MV-4-11 (cell line): ENCODE data around the gene FAM163B.

Experiments
- DNase-seq: peaks from one replicate; lab custom pipeline; 2025; lab: John Stamatoyannopoulos, UW

The FAM163B gene

DNA sequence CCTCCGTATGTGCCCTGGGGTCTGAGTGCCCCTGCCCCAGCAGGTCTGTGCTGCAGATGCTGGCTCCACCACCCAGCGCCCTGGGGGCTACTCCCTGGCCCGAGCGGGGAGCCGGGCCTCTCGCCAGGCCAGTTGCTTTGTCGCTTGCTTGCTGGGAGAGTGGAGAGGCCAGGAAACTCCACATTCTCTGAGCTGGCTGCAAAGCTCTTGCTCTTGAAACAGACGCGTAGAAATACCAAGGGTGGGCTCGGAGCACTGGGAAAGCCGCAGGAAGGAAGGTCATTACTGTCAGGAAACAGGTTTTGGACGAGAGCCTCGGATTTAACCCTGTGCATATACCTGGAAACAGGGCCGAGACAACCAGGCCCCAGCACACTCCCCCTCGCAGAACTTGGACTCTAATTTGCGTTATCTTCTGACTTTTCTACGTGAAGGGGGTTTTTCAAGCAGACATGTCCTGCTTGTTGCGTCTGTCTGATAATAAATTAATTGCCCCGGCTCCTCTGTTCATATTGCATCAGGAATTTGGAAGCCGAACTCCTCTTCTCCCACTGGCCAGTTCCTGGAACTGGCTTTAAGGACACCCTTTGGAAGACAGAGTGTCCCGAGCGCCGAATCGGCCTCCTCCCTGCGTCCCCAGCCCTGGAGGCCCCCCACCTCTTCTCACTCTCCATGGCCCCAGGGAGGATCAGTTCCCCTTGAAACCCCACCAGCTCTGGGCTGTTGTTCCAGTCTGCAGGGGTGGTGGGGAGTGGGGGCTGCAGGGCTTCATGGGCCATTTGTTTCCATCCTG, 63.5 kb downstream of the FAM163B start:
- DNase-seq, result no peak

DNA sequence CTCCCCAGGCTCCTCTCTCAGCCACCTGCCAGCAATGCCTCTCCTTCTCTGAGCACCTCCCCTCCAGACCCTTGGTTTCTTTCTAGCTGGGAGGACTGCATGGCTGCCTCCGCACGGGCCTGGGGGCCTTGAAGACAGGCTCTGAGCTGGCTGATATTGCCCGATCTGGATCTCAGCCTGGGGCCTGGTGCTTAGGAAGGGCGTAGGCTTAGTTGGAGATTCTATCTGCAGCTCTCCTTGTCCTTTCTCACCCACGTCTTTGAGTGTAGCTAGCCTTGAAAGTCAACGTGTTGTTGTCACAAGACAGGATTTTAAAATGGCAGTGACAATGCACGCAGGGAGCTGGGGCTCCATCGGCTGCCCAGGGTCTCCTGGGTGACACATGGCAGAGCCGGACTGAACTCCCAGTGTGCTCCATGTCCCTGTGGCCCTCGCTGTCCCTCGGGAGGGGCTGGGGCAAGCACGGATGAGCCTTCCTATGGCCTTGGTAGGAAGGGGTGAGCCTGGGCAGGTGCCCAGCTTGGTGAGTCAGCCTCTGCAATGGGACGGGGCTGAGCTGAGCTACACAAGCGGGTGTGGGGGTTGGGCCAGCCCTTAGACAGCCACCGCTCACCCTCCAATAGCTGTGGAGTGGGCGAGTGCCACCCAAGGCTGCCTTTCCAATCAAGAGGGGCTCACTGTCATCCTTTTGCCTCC, 65.3 kb downstream of the FAM163B start:
- DNase-seq, result no peak

GRCh38 chr9:133542002-133542401, 67.2 kb downstream of the FAM163B start:
- DNase-seq, result no peak

- peak; percentile 74 for DNase-seq
These were observed 68.5 kb downstream of the FAM163B start for GRCh38 chr9:133540698-133541025.

DNA sequence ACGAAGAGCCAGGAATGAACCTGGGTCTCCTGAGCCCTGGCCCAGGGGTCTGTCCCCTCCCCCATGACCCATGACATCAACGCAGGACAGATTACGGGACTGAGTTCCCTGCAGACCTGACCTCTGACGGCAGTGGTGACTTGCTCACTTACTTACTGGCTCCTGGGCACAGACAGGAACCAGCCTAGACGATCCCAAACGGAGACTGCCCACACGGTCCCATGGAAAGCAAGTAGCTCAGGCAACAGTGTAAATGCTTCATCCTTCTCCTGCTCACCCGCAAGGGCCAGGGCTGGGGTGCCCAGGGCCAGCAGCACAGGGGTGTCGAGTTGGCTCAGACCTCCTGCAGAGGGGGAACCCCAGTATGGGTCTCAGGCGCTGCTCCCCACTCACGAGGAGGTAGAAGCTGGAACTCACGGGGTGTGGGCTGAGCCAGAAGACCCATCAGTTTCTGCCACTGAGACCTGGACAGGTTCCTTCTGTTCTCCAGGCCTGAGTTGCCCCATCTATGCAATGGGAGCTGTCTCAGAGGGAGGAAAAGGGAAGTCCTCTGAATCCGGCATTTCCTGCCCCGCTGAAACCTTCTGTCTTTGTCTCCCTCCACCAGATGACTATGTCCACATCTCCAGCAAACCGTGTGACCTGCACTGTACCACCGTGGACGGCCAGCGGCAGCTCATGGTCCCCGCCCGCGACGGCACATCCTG, 69.0 kb downstream of the FAM163B start:
- DNase-seq, result peak; percentile 75

- DNase-seq, result peak; percentile 42
These were observed 70.0 kb downstream of the FAM163B start for GRCh38 chr9:133538851-133539833.

- DNase-seq, result no peak
These were observed 71.0 kb downstream of the FAM163B start for GRCh38 chr9:133538176-133538575.

DNA sequence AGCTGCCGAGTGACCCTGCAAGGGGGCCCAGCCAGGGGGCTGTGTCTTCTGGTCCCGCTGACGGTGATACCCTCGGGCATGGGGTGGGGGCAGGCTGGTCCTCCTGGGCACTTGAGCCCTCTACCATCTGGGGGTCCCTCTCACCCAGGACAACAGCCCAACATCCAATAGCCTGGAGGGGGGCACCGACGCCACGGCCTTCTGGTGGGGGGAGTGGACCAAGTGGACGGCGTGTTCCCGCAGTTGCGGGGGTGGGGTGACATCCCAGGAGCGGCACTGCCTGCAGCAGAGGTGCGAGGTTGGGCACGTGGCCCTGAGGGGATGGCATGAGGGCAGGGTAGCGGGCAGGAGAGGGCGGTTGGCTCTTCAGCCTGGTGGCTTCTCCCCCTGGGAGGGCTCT, 71.9 kb downstream of the FAM163B start:
- no peak for DNase-seq

DNA sequence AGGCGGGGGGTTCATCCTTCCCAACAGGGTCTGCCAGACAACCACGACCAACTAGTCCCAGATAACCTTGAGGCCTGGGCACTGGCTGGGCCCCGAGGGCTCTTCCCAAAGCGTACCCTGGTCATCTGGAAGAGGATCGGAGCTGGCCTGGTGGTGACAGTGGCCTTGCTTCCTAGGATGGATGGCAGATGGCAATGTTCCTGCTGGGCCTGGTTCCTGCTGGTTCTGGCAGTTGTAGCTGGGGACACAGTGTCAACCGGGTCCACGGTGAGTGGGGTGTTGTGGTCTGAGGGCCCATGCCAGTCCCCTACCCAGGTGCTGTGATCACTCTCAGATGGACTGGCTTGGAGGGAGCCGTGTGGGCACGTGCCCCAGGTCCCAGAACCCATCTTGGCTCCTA, 72.7 kb downstream of the FAM163B start:
- no peak for DNase-seq

DNA sequence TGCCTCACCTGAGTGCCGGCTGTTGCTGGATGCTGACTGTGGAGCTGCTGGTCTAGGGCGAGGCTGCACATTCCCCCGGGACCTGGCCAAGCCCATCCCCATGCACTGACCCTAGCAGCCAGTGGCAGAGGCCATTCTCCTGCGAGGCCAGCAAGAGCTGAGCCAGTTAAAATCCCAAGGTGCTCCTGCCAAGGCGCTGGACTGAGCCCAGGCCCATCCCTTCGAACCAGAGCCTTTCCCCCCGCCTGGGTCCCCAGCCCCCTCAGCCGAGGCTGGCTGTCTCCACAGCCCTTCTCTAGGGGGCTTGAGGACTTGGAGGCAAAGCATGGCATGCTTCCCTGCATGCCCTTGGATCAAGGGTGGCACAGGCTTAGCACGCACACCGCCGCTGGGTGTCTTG, 73.1 kb downstream of the FAM163B start:
- DNase-seq, result no peak

DNA sequence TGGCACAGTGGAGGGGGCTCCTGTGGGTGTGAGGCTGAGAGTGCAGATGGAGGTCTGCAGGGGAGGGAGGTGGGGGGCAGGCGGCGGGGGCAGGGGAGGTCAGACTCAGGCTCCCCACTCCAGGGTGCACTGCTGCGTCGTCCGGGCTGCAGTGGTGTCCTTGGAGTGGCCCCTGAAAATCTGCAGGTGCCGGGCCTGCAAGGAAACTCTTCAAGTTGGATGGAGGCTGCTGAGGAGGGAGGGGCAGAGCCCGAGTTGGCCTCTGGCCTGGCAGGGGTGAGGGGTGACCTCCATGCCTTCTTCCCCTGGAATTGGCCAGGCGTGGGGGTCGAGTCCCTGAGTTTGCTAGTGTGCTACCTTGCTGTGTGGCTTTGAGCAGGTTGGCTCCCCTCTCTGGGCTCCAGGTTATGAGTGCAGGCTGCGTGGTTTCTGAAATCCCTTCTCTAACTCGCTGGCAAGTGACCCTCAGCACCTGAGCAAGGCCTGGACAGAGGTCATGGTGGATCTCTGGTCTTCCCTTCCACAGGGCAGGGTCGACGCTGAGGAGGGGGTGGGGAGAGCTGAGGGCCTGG, 73.8 kb downstream of the FAM163B start:
- DNase-seq, result no peak

DNA sequence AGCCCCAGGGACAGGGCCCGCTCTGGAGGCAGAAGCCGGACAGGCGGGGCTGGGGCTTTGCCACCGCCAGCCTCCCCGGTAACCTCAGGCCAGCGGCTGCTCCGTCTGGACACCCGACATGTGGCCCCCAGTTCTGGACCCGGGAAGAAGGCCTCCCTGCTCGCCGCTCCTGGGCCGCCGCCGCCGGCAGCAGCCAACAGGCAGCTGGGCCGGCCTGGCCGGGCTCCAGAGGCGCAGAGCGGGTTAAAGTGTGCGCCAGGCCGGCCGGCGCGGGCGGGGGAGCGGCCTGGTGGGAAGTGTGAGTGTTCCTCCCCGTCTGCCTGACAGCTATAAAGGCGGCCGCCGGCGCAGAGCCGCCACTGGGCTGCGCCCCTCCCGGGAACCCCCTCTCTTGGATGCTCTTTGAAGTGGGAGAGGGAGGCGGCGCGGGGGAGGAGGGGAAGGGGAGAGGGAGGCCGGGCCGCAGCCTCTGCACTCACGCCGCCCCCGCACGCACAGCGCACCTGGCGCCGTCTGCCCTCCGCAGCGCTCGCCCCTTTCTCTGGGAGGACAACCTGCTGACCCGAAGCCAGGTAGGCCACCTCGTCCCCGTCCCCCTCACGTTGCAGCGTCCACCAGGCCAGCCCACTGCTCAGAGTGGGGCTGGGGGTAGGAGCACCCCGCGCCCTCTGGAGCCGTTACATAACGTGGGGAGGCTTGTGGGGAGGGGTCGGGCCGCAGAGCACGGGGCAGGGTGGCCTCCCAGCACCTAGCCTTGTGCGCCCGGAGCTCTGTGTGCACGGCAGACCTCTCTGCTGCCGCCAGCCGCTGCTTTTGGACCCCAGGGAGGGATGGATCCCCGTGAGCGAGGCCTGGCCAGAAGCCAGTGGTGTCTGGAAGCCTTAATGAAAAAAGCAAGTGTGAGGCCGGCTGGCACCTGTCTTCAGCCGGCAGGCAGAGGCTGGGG, 74.6 kb downstream of the FAM163B start, which contains the start of gene ADAMTSL2:
Gene ADAMTSL2, plus strand, starts transcription at position 359 of the 946 bp plus-strand sequence. CDS start 2,009 bp downstream, outside the sequence.
- DNase-seq, result peak; percentile 15

- no peak for DNase-seq
These were observed 75.3 kb downstream of the FAM163B start for GRCh38 chr9:133533857-133534256.

DNA sequence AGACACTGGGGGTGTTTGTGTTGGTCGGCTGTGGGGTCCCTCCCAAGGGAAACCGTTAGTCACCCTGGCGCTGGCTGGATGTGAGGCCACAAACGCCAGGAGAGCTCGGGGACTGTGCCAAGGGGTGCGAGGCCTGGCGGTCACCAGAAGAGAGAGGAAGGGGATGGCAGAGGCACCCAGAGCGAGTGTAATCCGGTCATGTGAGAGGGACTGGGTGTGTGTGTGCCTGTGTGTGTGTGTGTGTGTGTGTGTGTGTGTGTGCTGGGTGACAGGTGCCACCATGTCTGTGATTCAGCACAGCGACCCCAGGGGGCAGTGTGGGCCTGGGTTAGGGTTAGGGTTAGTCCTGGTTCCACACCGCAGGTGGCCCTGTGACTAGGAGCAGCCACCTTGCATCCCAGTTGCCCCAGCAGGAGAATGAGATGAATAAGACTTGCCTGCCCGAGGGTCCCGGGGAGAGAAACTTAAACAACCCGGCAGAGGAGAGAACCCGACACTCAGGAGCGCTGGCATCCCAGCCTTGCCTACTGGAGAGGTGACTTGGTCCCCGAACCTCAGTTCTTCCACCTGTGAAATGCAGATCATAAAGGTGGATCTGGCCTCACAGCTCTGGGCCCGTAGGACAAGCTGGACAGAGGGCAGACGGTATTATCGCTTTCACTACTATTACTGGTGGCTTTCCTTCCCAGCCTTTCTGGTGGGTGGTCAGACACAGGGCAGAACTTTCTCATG, 76.1 kb downstream of the FAM163B start:
- peak; percentile 61 for DNase-seq

DNA sequence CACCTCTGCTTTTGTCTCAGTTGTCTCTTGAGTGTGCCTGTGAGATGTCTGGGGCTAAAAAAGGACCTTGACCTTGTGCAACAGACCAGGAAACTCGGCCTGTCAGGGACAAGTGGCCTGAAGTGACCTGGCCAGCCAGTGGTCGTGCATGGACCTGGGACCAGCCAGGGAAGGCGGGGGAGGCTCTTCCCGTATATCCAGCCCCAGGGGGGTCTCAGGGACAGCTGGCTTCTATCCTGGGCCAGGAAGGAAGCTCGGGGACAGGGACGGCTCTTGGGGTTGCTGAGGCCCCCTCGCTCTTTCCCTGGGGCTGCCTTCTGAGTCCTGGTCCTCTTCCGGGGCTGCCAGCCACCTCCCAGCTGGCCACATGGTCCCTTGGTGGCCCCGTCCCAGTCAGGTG, 77.9 kb downstream of the FAM163B start:
- no peak for DNase-seq

GRCh38 chr9:133529874-133530273, 79.3 kb downstream of the FAM163B start:
- no peak for DNase-seq

- no peak for DNase-seq
These were observed 79.7 kb downstream of the FAM163B start for GRCh38 chr9:133529457-133529856.

GRCh38 chr9:133528876-133529241, 80.3 kb downstream of the FAM163B start:
- DNase-seq, result no peak
